ENCODE data around the gene TSC22D4.
A peak's percentile ranks its signal among the peaks of the same experiment; 100 is the strongest.
"Not testable (repeated sequence)": the region's sequence is repeated elsewhere in the genome, so short reads cannot be mapped to it uniquely, and the experiment has no call there.

TSC22D4 gene

GRCh38 chr7:100472121-100472851, 6.7 kb downstream of the TSC22D4 start:
- DNase-seq: no peak

- DNase-seq: no peak
Observed at GRCh38 chr7:100471021-100471420, 8.0 kb downstream of the TSC22D4 start.

GRCh38 chr7:100469227-100470044, 9.6 kb downstream of the TSC22D4 start:
- DNase-seq: peak; percentile 86

GRCh38 chr7:100467638-100468373, 11.2 kb downstream of the TSC22D4 start:
- DNase-seq: no peak

GRCh38 chr7:100466653-100467605, 12.1 kb downstream of the TSC22D4 start:
- no peak for DNase-seq

GRCh38 chr7:100465702-100466311, 13.2 kb downstream of the TSC22D4 start:
- DNase-seq: no peak

GRCh38 chr7:100465299-100465698, 13.7 kb downstream of the TSC22D4 start:
- no peak for DNase-seq

- DNase-seq: no peak
Observed at GRCh38 chr7:100464791-100465190, 14.2 kb downstream of the TSC22D4 start.

- no peak for DNase-seq
Observed at GRCh38 chr7:100464210-100464660, 14.8 kb downstream of the TSC22D4 start, which contains the start of gene SPACDR. TSS of gene SPACDR (minus strand) at chr7:100464260. CDS start at chr7:100464025, 235 bp downstream.

- no peak for DNase-seq
Observed at GRCh38 chr7:100457033-100457432, 22.0 kb downstream of the TSC22D4 start.

- DNase-seq: no peak
Observed at GRCh38 chr7:100456562-100456961, 22.5 kb downstream of the TSC22D4 start.

GRCh38 chr7:100455206-100455605, 23.8 kb downstream of the TSC22D4 start:
- no peak for DNase-seq

GRCh38 chr7:100453854-100454253, 25.2 kb downstream of the TSC22D4 start:
- DNase-seq: not testable (repeated sequence)

- DNase-seq: no peak
Observed at GRCh38 chr7:100452513-100452912, 26.5 kb downstream of the TSC22D4 start.

GRCh38 chr7:100449190-100449795, 29.7 kb downstream of the TSC22D4 start:
- DNase-seq: no peak

- not testable (repeated sequence) for DNase-seq
Observed at GRCh38 chr7:100447363-100447762, 31.7 kb downstream of the TSC22D4 start.

- DNase-seq: no peak
Observed at GRCh38 chr7:100446040-100446439, 33.0 kb downstream of the TSC22D4 start.

- DNase-seq: no peak
Observed at GRCh38 chr7:100444311-100445278, 34.4 kb downstream of the TSC22D4 start.

GRCh38 chr7:100443096-100443840, 35.7 kb downstream of the TSC22D4 start:
- DNase-seq: no peak

Data from activated gamma-delta T cell treated with Interleukin-2 at 50 U/mL for 16 hours (primary cell).